ENCODE data around the gene KRT39.
A peak's percentile ranks its signal among the peaks of the same experiment; 100 is the strongest.
"Not testable (repeated sequence)": the region's sequence is repeated elsewhere in the genome, so short reads cannot be mapped to it uniquely, and the experiment has no call there.

The KRT39 gene

GRCh38 chr17:40936976-40937375 is 29.8 kb downstream of the KRT39 start:
- no peak for DNase-seq

GRCh38 chr17:40936437-40936971 is 30.2 kb downstream of the KRT39 start:
- no peak for DNase-seq

GRCh38 chr17:40935624-40936023 is 31.1 kb downstream of the KRT39 start:
- no peak for DNase-seq

- no peak for DNase-seq
These were observed 34.1 kb downstream of the KRT39 start for GRCh38 chr17:40932608-40933007.

GRCh38 chr17:40931311-40931710 is 35.4 kb downstream of the KRT39 start:
- DNase-seq: no peak

GRCh38 chr17:40926341-40926740 is 40.4 kb downstream of the KRT39 start:
- DNase-seq: no peak

- no peak for DNase-seq
These were observed 44.5 kb downstream of the KRT39 start for GRCh38 chr17:40922239-40922638.

GRCh38 chr17:40921026-40921425 is 45.7 kb downstream of the KRT39 start:
- DNase-seq: no peak

- not testable (repeated sequence) for DNase-seq
These were observed 49.6 kb downstream of the KRT39 start for GRCh38 chr17:40917116-40917515.

- DNase-seq: no peak
These were observed 50.4 kb downstream of the KRT39 start for GRCh38 chr17:40916366-40916765.

- no peak for DNase-seq
These were observed 51.0 kb downstream of the KRT39 start for GRCh38 chr17:40915721-40916256.

- no peak for DNase-seq
These were observed 51.5 kb downstream of the KRT39 start for GRCh38 chr17:40915199-40915661.

- DNase-seq: no peak
These were observed 52.5 kb downstream of the KRT39 start for GRCh38 chr17:40914075-40914855.

- DNase-seq: no peak
These were observed 54.1 kb downstream of the KRT39 start for GRCh38 chr17:40912486-40913210.

GRCh38 chr17:40910441-40910841 is 56.3 kb downstream of the KRT39 start:
- no peak for DNase-seq

GRCh38 chr17:40909755-40910154 is 57.0 kb downstream of the KRT39 start:
- DNase-seq: no peak

- DNase-seq: peak; percentile 78
These were observed 57.4 kb downstream of the KRT39 start for GRCh38 chr17:40909351-40909750.

All from NCI-H2081 treated with DMSO at 0.1 percent for 48 hours (cell line).